NCI-H446 treated with DMSO at 0.1 percent for 48 hours (cell line): Measurements from ENCODE around the gene ZNF844.
"Not testable (repeated sequence)": the region's sequence is repeated elsewhere in the genome, so short reads cannot be mapped to it uniquely, and the experiment has no call there.

Source experiments
- DNase-seq: peaks from one replicate; lab custom pipeline; 2025; lab: John Stamatoyannopoulos, UW

The ZNF844 gene

DNA sequence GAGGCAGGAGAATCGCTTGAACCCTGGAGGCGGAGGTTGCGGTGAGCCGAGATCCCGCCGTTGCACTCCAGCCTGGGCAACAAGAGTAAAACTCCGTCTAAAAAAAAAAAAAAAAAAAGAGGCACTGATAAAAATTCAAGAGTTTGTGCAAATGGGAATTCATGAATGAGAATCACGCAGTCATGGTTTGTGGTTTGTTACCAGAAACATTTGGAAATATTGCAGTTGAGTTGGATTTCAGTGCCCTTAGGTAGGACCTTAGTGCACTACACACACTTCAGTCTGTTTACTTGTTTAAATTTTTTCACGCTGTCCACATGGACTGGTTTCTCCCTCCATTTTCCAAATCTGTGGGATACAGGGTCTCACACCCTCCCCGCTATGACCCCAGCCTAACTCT lies 28.4 kb downstream of the ZNF844 start:
- DNase-seq, result no peak

GRCh38 chr19:12093777-12094176 lies 29.2 kb downstream of the ZNF844 start:
- no peak for DNase-seq

DNA sequence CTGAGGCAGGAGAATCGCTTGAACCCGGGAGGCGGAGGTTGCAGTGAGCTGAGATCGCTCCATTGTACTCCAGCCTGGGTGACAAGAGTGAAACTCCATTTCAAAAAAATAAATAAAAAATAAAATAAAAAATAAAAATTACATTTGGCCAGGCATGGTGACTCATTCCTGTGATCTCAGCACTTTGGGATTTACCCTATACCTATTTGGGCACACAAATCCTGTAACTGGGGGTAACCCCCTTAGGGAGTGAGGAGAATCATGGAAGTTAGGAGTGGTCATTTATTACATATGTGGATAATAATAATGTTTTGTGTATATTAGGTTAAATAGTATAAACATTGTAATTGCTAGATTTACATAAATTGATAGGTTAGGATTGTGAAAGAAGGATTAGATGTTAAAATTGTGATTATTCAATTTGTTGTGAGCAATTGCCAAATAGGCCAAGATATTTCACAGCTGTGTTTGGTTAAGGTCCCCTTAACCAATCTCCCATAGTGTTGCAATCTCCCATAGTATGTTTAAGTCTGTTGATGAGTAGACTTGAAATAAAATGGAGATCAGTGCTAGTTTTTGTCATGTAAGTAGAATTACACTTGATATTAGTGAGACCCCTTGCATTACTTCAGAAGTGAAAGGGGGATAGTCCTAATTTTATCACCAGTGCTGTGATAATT lies 30.7 kb downstream of the ZNF844 start:
- DNase-seq, result no peak

GRCh38 chr19:12098040-12098439 lies 33.5 kb downstream of the ZNF844 start:
- no peak for DNase-seq

DNA sequence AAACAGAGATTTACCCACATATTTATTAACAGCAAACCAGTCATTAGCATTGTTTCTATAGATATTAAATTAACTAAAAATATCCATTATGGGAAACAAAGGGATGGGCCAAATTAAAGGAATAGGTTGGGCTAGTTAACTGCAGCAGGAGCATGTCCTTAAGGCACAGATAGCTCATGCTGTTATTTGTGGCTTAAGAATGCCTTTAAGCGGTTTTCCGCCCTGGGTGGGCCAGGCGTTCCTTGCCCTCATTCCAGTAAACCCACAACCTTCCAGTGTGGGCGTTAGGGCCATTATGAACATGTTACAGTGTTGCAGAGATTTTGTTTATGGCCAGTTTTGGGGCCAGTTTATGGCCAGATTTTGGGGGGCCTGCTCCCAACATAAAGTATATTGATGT lies 39.4 kb downstream of the ZNF844 start:
- DNase-seq, result not testable (repeated sequence)

- no peak for DNase-seq
Observed at GRCh38 chr19:12111176-12111575, 46.6 kb downstream of the ZNF844 start.

- no peak for DNase-seq
Observed at GRCh38 chr19:12111943-12112637, 47.6 kb downstream of the ZNF844 start.

- DNase-seq, result no peak
Observed at GRCh38 chr19:12112701-12113100, 48.2 kb downstream of the ZNF844 start.

DNA sequence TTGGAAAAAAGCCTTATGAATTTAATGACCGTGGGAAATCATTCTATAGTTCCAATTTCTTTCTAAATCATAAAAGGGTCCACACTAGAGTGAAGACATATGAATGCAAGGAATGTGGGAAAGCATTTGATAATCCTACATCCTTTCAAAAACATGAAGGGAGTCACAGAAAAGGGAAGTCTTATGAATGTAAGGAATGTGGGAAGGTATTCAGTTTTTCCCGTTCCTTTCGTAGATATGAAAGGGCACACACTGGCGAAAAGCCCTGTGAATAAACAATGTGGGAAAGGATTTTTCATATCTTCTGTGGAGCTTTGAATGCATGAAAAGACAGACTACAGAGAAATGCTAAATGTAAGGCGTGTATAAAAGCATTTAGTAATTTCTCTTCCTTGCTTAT lies 48.6 kb downstream of the ZNF844 start:
- DNase-seq, result no peak

GRCh38 chr19:12117201-12117970 lies 52.9 kb downstream of the ZNF844 start:
- no peak for DNase-seq

DNA sequence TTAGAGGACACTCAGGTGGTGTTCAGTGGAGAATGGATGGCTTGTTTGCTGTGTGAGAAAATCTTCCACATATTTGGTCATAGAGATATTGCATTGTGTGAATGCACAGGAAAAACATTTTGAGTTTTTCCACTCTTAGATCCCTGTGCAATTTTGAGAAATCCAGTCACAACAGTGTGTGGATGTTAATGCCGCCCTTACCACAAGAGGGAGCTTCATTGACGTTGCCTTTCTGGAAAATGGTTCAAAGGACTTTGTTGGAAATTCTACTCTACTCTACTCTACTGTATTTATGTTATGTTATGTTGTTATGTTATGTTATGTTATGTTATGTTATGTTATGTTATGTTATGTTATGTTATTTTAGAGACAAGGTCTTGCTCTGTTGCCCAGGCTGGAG lies 62.2 kb downstream of the ZNF844 start:
- no peak for DNase-seq
